NCI-H1417 (cell line): ENCODE measurements around the gene NUDCD3.

Experiments
- DNase-seq, 3 experiments: peaks; one replicate each; lab custom pipeline; 2025; lab: John Stamatoyannopoulos, UW

NUDCD3 gene

DNA sequence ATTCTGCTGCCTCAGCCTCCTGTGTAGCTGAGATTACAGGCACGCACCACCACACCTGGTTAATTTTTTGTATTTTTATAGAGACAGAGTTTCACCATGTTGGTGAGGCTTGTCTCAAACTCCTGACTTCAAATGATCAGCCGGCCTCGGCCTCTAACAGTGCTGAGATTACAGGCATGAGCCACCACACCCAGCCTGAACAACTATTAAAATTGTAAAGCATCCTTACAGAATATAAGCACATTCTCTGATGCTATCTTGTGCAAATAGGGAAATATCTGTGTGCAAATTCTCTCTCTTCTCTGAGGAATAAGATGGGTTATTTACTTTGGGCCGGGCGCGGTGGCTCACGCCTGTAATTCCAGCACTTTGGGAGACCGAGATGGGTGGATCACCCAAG is 12.5 kb downstream of the NUDCD3 start:
- DNase-seq: no peak

DNA sequence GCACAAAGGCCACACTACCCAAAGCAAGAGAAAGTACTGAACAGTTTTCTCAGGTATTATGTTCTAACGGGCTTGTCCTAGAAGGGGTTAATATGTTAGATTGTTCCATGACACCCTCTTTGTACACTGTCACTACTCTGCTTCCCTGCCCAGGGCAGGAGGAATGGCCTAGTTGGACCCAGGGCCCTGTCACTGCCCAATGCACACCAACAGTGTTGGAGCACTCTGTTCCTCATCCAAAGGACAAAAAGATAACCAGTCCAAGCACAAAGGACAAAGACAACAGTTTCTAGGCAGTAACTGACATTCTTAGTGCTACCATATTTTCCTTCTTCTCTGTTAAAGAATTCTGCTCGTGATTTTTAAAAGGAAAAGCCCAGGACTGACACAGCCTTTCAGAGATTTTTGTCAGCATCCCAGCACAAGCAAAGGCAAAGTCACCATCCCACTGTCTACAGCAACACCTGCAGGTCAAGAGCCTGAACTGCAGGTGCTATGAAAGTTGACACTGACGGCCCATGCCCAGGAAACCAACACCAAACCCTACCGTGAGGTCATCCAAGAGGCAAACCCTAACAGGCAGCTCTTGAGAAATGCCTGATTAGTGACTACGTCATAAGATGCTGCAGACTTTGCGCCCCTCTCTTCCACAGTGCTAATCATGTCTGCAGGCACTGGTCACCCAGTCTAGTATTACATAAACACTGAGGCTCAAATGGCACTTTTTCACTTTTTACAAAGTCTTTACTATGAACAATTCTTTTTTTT is 13.2 kb downstream of the NUDCD3 start:
- DNase-seq: peak; percentile 49 to 80 (median 54)

DNA sequence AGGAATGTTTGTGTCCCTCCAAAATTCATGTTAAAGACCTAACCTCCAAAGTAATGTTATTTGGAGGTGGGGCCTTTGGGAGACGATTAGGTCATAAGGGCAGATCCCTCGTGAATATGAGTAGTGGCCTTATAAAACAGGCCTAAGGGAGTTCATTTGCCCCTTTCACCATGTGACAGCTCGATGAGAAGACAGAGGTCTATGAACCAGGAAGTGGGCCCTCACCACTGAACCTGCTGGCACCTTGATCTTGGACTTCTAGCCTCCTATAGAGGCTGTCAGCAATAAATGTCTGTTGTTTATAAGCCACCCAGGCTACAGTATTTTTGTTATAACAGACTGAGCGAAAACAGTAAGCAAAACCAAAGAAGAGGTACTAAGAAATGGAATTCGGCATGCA is 14.1 kb downstream of the NUDCD3 start:
- no peak for DNase-seq

DNA sequence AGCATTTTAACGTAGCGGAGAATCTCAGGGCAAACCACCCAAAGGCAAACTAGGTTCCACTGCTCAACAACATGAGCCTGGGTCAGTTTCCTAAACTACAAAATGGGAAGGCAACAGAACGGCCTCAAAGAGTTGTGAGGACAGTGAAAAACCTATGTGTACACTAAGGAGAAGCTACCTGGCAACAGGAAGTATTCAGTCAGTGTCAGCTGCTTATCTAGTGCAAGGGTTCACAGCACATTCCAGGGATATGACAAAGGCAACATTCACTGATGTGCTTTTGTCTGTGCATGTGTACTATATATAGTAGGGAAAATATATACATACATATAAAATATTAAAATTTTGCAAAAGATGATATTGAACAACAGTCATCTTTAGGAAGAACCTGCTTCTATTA is 17.2 kb downstream of the NUDCD3 start:
- peak in 1 of 3 experiments; percentile 42 for DNase-seq

DNA sequence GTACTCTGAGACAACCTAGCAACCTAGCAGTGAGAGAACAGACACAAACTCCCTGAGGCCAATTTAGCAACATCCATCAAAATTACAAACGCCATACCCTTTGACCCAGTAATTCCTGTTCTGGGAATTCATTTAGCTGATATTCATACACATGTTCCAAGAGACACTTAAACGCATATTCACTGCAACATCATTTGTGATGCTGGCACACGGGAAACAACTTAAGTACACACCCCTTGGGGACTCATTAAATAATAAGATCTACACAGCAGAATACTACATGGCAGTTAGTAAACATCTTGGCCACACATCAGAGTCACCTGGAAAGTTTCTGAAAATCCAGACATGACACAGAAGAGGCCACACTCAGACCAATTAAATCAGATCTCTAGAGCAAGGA is 17.6 kb downstream of the NUDCD3 start:
- DNase-seq: peak; percentile 17 to 64 (median 18)

DNA sequence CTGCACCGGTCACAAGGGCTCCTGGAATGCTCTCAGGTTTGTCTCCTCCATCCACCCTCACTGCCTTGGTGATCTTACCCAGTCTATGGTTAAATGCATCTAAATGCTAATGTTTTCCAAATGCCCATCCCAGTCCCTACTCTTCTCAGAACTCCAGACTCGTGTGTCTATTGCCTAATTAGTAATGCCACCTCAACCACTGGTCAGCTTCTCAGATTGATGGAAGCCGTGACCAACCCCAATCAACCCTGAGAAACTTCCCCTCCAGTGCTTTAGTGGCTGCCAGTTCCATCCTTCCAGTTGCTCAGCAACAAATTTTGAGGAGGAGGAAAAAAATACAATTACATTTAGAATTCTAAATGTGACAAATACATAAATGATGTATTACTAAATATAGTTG is 18.6 kb downstream of the NUDCD3 start:
- peak in 1 of 3 experiments; percentile 12 for DNase-seq

DNA sequence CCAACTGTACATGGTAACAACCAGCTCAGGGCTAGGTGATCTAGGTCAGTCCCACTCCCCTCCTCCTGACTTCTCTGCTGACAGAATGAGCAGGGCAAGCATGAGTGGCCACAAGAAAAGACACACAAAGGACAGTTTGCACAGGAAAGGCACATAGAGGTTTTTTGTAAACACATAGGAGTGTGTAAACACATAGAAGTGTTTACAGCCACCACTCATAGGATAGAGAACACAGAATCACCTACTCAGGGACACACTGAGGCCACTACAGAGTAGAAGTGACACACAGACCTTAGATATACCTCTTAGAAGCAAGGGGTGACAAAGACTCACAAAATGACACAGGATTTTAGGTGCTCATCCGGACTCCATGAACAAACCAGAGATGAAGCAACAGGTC is 19.0 kb downstream of the NUDCD3 start:
- no peak for DNase-seq

DNA sequence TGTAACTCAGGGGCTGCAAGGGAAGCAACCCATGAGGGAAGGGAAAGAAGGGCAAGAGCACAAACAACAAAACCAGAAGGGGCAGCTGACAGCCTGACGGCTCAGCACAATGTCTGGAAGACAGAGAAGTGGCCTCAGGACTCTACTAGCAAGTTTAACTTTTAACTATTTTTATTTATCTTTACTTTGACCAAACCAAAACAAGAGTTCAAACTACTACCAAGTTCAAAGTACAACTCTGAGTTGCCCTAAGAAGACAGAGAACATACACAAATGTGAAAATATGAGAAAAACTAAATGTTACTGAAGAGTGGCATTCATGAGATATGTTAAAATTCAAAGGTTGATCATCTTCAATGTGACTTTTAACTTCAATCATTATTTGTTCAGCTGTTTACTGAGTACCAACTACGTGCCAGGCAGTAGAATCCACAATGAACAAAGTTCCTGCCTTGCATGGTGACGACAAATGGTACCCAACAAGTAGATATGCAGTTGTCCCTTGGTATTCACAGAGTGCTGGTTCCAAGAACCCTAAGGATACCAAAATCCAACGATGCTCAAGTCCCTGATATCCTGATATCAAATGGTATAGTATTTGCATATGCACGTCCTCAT is 19.7 kb downstream of the NUDCD3 start:
- DNase-seq: no peak

DNA sequence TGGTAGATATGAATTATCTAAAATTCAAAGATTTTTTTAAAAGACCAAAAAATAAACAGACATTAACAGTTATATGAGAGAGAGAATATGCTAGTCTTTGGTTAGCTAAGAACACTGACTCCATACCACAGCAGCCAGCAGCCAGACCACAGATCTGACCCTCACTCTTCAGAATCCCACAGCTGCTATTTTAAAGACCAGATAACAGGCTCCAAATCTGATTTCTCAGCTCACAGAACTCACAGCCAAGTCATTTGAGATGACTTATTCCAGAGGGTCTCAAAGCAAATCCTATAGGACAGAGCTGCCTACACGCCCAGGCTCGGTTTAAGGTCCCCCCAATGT is 20.4 kb downstream of the NUDCD3 start:
- DNase-seq: no peak

DNA sequence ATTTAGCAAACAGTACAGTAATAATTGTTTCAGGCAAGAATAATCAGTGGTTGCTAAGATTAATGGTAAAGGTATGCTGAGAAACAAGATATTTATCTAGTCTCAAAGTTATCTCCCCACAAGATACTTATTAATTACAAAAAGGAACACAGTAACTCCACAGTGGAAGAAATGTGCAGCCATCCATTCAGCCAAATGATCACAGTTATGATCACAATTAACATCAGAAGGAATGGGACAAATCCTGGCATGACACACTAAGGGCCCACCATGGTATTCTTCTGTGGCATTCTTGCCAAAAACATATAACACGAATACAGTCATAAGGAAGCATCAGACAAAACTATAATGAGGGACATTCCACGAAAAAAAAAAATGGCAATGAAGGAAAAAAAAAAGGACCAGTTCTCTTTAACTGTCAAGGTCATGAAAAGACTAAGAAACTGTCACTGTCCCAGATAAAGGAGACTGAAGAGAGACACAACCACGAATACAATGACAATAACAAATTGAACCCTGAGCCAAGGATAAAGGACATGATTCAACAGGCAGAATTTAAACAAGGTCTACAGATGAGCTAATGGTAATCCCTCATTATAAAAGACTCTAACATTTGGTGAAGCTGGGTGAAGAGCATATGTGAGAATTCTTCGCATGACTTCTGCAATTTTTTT is 20.9 kb downstream of the NUDCD3 start:
- no peak for DNase-seq

DNA sequence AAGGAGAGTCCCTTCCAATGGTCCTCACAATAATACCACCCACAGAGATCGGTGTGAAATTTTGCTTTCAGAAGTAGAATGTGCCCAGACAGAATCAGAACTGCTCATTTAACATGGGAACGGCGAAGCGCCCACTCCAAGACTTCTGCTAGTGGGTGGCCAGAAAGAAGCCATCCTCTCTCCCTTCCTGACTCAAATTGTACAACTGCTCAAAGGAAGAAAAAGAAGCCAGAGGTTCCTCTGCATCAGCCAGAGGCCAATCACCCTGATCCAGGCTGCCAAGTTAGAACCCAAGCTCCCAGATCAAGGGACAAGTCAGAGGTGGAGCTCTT is 23.3 kb downstream of the NUDCD3 start:
- DNase-seq: no peak

DNA sequence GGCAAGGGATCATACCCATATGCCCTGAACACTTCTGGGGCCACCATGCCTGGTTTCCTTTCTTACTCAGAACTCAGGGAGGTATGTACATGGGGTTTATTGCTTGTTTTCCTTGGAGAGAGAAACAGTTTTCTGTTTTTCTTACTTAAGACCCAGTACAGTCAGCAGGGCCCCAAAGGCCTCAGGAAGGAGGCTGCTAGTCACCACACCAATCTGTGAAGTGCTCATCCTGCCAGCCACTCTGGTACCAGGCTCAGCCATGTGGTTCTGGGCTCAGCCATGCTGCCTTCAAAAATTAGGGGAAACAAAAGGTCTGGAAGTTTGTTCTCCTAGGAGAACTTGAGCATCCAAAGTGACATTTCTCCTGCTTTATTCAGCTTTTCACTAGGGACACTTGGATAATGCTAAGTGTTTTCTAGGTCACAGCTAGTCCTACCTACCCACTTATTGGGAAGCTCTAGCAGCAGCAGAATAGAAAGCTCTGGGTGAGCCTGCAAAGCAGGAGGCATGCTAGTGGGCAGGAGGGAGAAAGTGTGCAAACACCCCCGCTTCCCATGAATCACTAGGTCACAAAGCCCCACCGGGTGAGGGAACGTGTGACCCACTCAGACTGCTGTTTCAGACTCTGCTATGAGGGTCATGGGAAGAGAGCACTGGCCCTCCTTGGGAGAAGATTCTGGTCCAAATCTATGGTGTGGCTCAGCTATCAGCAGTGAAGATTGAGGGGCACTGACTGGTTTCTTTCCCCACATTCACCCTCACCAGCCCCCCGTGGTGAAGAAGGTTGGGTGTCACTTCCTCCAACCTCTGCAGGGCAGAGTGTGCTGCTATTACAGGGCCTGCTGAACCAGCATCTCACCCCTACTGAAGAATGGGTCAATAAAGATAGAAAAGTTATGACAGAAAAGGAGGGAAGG is 23.9 kb downstream of the NUDCD3 start:
- no peak for DNase-seq

DNA sequence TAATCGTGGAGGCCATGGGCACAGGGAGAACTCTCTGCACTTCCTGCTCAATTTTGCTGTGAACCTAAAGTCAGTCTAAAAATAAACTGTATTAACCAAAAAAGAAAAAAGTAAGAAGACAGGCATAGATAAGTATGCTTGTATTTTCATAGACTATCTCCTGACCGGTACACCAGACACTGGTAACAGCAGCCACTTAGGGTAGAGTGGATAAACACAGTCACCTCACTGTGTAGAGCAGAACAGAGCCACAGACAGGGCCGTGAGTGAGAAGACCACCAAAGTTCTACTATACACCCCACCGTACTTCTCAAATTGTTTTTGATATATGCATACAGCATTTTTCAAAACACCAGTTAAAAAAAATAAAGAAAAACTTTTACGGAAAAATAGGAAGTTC is 25.0 kb downstream of the NUDCD3 start:
- DNase-seq: no peak

DNA sequence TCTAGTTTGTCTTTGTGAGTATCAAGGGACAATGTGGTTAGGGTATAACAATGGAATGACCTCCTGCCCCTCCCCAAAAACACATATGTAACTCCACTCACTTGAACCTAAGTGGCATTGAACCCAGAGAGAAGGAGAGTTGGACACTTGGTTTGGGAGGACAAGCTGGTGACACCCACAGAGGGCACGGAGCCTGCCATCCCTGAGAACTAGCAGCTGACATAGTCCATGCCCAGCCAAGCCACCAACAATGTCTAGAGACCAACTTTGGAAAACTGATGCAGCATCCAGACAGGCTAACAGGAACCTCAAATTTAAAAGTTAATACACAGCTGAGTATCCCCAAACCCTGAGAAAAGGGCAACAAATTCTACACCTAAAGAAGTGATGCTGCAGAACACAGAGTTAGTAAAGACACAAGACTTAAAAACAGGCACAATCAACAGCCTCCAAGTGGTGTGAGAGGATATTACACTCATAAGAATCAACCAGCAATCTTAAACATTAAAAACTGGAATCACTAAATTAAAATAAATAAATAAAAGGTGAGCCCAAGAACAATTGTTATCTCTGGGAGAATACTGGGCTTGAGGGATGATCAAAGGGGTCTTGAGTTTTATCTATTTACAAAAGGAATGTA is 27.2 kb downstream of the NUDCD3 start:
- peak in 1 of 3 experiments; percentile 7 for DNase-seq

DNA sequence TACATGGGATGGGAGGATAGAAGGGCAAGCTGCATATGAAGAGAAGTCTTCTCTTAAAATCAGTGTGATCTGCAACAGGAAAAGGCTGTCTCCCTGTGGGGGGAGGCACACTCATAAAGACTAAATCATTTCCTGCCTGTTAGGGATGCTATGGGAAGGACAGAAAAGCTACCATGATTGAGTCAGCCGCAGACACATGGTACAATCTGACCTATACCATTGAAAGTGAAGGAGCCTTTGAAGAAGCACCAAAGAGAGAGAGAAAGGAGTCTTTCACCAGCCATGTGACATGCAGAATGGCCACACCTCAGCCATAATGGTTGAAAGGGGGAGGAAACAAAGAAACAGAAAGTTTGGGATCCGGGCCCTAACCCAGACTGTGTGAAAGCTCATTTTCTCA is 29.1 kb downstream of the NUDCD3 start:
- DNase-seq: no peak

DNA sequence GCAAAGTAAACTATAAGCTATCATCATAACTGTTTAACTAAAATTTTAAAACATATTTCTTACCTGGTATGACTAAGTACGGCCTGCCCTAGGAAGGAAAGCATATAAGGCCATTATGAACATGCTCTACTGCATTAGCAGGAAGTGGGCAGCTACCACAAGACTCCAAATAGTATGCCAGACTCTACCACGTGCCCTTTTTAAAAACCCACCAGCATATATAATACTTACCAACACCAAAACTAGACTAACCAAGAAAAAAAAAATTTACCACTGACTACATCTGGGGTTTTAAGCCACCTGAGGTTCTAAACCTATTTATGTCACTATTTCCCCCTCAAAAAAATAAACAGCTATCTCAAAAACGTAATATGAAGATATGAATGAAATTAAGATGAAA is 30.1 kb downstream of the NUDCD3 start:
- no peak for DNase-seq

DNA sequence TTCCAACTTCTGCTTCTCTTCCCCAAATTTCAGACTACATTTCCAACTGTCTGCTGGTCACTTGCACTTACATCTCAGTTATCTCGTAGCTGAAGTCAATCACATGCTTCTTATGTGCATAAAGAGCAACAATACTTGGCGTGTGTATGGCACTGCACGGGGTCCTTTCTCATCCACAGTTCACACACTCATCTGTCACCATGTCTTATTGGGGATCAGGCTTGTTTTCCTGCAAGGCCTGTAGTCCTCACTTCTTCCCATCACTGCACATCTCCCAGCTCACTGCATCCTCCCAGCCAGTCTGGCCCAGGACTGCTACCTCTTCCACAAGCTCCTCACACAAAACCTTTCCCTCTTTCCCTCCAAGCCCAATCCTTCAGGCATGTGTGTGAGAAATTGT is 35.3 kb downstream of the NUDCD3 start:
- no peak for DNase-seq

DNA sequence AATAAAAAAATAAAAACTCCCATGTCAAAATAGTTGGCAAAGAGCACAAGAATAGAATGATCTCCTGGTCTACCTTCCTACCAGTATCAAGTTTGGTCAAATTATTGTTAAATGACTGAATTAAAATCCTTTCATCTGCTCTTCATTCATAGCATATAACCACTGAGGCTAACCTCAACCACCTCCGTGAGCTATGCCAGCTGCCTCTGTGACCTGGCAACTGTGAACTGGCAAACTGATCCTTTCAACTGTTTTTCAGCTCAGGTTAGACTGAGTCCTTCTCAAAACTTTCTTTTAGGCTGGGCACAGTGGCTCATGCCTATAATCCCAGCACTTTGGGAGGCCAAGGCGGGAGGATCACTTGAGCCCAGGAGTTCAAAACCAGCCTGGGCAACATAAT is 36.1 kb downstream of the NUDCD3 start:
- DNase-seq: no peak

DNA sequence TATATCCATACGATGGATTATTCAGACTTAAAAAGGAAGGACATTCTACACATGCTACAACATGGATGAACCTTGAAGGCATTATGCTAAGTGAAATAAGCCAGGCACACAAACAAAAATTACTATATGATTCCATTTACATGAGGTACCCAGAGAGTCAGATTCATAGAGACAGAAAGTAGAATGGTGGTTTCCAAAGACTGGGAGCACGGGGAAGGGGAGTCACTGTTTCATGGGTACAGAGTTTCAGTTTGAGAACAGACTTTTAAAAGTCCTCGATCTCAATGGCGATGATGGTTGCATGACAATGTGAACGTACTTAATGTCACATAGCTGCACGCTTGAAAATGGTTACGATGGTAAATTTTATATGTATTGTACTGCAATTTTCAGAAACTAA is 39.3 kb downstream of the NUDCD3 start:
- DNase-seq: no peak

DNA sequence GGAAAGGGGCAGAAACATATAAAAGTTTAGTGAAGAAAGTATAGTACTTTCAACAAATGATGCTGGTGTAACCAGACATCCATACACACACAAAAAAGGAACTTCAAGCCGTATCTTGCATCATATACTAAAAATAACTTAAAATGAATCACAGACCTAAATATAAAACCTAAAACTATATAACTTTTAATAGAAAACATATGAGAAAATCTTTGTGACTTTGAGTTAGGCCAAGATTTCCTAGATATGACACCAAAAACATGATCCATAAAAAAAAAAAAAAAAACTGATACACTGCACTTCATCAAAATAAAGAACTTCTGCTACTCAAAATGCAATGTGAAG is 40.9 kb downstream of the NUDCD3 start:
- no peak for DNase-seq

DNA sequence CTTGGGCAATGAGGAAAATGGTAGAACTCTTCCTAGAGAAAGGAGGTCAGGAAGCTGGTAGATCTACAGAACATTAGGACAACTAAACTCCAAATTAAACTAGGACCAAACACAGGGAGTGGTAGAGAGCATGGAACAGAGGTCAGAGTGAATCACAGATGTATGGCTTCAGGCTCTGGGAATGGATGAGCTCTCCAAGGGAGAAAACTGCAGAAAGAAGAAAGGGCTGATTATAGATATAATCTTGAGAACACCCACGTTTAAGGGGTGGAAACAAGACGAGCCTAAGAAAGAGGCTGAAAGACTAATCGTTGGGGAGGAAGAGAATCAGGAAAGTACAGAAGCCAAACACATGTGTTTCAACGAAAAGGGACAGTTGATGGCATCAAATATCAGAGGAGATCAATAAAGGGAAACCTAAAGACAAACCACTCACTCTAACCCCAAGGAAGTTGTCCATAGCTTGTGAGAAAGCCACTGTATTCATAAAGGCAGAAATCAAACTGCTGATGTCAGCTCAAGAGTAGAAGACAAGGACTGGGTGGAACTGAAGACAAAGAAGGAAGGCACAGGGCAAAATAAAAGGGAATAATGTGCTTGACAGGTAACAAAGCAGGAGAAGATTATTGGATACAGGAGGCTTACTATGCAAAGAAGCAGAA is 41.4 kb downstream of the NUDCD3 start:
- no peak for DNase-seq
